Fibroblast of mammary gland (primary cell): ENCODE measurements around the gene GFRA4.

Experiments used
- DNase-seq: peaks from one replicate; pipeline ENCODE4 v3.0.0-alpha.2; 2010; ENCODE audit warnings: low read depth
- H3K4me3 ChIP-seq: 2 replicates; pipeline ENCODE4 v1.5.1; 2011; ENCODE audit warnings: low read depth, mild to moderate bottlenecking, low read length, moderate library complexity; ENCODE audit not compliant: control insufficient read depth
- CTCF ChIP-seq: conservative IDR thresholded peaks from 2 replicates; pipeline ENCODE4 v1.5.1; 2011; ENCODE audit warnings: low read depth, low read length, inconsistent platforms; ENCODE audit not compliant: control insufficient read depth, insufficient read depth

The GFRA4 gene

GRCh38 chr20:3647473-3647872 lies 15.7 kb downstream of the GFRA4 start:
- no peak for DNase-seq
- TF ChIP-seq CTCF, result no peak
- H3K4me3 ChIP-seq, result no peak overlapping the region

GRCh38 chr20:3646651-3647050 lies 16.5 kb downstream of the GFRA4 start:
- no peak for DNase-seq
- no peak for TF ChIP-seq CTCF
- no peak overlapping the region for H3K4me3 ChIP-seq

GRCh38 chr20:3646067-3646440 lies 17.1 kb downstream of the GFRA4 start:
- H3K4me3 ChIP-seq, result no peak overlapping the region
- no peak for TF ChIP-seq CTCF
- peak; percentile 16 for DNase-seq

- no peak overlapping the region for H3K4me3 ChIP-seq
- TF ChIP-seq CTCF, result no peak
- DNase-seq, result no peak
These were observed 17.7 kb downstream of the GFRA4 start for GRCh38 chr20:3645309-3646066.

- H3K4me3 ChIP-seq, result no peak overlapping the region
These were observed 22.9 kb downstream of the GFRA4 start for GRCh38 chr20:3640259-3640658.

GRCh38 chr20:3635346-3635745 lies 27.9 kb downstream of the GFRA4 start:
- no peak overlapping the region for H3K4me3 ChIP-seq
- TF ChIP-seq CTCF, result no peak
- no peak for DNase-seq

More at GRCh38 chr20:3640259-3640658, 22.9 kb downstream of the GFRA4 start:
- DNase-seq, result no peak
- TF ChIP-seq CTCF, result no peak
